ENCODE data around the gene TNFRSF11A.

- TF ChIP-seq CTCF (IDR thresholded peaks at IDR 0.05) (no peak), POLR2A (IDR thresholded peaks at IDR 0.05) (no peak)
These were observed 37.1 kb upstream of the TNFRSF11A start for GRCh38 chr18:62287781-62288664.
